Measurements from ENCODE around the gene GPR15.
"Not testable (repeated sequence)": the region's sequence is repeated elsewhere in the genome, so short reads cannot be mapped to it uniquely, and the experiment has no call there.

The GPR15 gene

GRCh38 chr3:98556164-98557130, 24.7 kb downstream of the GPR15 start:
- Histone ChIP-seq H3K27me3 (ENCODE audit: control insufficient read depth in 2 of 2, insufficient read depth in 2 of 2, low read length in 2 of 2) (no peaks in the 10 kb centered on the region), H3K9ac (ENCODE audit: low read depth in 1 of 2, low read length in 2 of 2) (peak overlapping the region in 1 of 2 donors; percentile 53), H3K9me3 (ENCODE audit: control insufficient read depth in 2 of 2, low read length in 2 of 2) (no peaks in the 10 kb centered on the region), H3K4me1 (ENCODE audit: control insufficient read depth in 2 of 2, insufficient read depth in 2 of 2, low read length in 2 of 2) (peaks cover 0 to 3% of the 10 kb centered on the region in 2 donors), H3K36me3 (ENCODE audit: control insufficient read depth in 2 of 2, insufficient read depth in 2 of 2, low read length in 2 of 2) (no peaks in the 10 kb centered on the region), H3K4me3 (ENCODE audit: low read length in 2 of 2) (peak overlapping the region in 1 of 2 donors; percentile 3), H3K27ac (ENCODE audit: low read depth in 2 of 2, low read length in 2 of 2) (peak overlapping the region; percentile 59 to 78)

GRCh38 chr3:98557324-98558010, 25.7 kb downstream of the GPR15 start:
- Histone ChIP-seq H3K36me3 (ENCODE audit: control insufficient read depth in 2 of 2, insufficient read depth in 2 of 2, low read length in 2 of 2) (no peaks in the 10 kb centered on the region), H3K4me3 (ENCODE audit: low read length in 2 of 2) (no peak overlapping the region), H3K9ac (ENCODE audit: low read depth in 1 of 2, low read length in 2 of 2) (no peak overlapping the region), H3K27ac (ENCODE audit: low read depth in 2 of 2, low read length in 2 of 2) (peak overlapping the region; percentile 59 to 78), H3K27me3 (ENCODE audit: control insufficient read depth in 2 of 2, insufficient read depth in 2 of 2, low read length in 2 of 2) (no peaks in the 10 kb centered on the region), H3K4me1 (ENCODE audit: control insufficient read depth in 2 of 2, insufficient read depth in 2 of 2, low read length in 2 of 2) (no peaks in the 10 kb centered on the region), H3K9me3 (ENCODE audit: control insufficient read depth in 2 of 2, low read length in 2 of 2) (no peaks in the 10 kb centered on the region)

- peak overlapping the region in 1 of 2 donors; percentile 78 for H3K27ac ChIP-seq (ENCODE audit: low read depth in 2 of 2, low read length in 2 of 2)
- no peaks in the 10 kb centered on the region for H3K4me1 ChIP-seq (ENCODE audit: control insufficient read depth in 2 of 2, insufficient read depth in 2 of 2, low read length in 2 of 2)
- H3K27me3 ChIP-seq (ENCODE audit: control insufficient read depth in 2 of 2, insufficient read depth in 2 of 2, low read length in 2 of 2), result no peaks in the 10 kb centered on the region
- no peak overlapping the region for H3K4me3 ChIP-seq (ENCODE audit: low read length in 2 of 2)
- no peak overlapping the region for H3K9ac ChIP-seq (ENCODE audit: low read depth in 1 of 2, low read length in 2 of 2)
- H3K36me3 ChIP-seq (ENCODE audit: control insufficient read depth in 2 of 2, insufficient read depth in 2 of 2, low read length in 2 of 2), result no peaks in the 10 kb centered on the region
- H3K9me3 ChIP-seq (ENCODE audit: control insufficient read depth in 2 of 2, low read length in 2 of 2), result no peaks in the 10 kb centered on the region
Measured at GRCh38 chr3:98558100-98558827, 26.5 kb downstream of the GPR15 start.

GRCh38 chr3:98559769-98560168, 28.0 kb downstream of the GPR15 start:
- H3K27me3 ChIP-seq (ENCODE audit: control insufficient read depth in 2 of 2, insufficient read depth in 2 of 2, low read length in 2 of 2); H3K36me3 ChIP-seq (ENCODE audit: control insufficient read depth in 2 of 2, insufficient read depth in 2 of 2, low read length in 2 of 2); H3K4me3 ChIP-seq (ENCODE audit: low read length in 2 of 2); H3K4me1 ChIP-seq (ENCODE audit: control insufficient read depth in 2 of 2, insufficient read depth in 2 of 2, low read length in 2 of 2); H3K9me3 ChIP-seq (ENCODE audit: control insufficient read depth in 2 of 2, low read length in 2 of 2); H3K9ac ChIP-seq (ENCODE audit: low read depth in 1 of 2, low read length in 2 of 2); H3K27ac ChIP-seq (ENCODE audit: low read depth in 2 of 2, low read length in 2 of 2): not testable (repeated sequence)

DNA sequence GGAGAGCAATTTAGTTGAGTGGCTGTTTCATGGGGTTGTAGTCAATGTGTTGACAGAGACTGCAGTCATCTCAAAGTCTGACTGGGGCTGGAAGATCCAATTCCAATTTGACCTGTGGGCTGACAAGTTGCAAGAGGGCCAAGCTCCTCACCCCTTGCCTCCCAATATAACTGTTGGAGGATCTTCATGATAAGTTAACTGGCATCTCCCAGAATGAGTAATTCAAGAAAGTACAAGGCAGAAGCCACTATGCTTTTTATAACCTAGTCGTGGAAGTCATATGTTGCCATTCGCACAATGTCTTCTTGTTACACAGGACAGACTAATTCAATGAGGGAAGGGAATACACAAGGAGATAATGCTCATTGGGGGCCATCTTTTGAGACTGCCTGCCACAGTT, 29.1 kb downstream of the GPR15 start:
- no peaks in the 10 kb centered on the region for H3K27me3 ChIP-seq (ENCODE audit: control insufficient read depth in 2 of 2, insufficient read depth in 2 of 2, low read length in 2 of 2)
- H3K9me3 ChIP-seq (ENCODE audit: control insufficient read depth in 2 of 2, low read length in 2 of 2), result no peaks in the 10 kb centered on the region
- no peak overlapping the region for H3K9ac ChIP-seq (ENCODE audit: low read depth in 1 of 2, low read length in 2 of 2)
- no peak overlapping the region for H3K4me3 ChIP-seq (ENCODE audit: low read length in 2 of 2)
- H3K4me1 ChIP-seq (ENCODE audit: control insufficient read depth in 2 of 2, insufficient read depth in 2 of 2, low read length in 2 of 2), result peaks cover 0 to 4% of the 10 kb centered on the region in 2 donors
- no peak overlapping the region for H3K27ac ChIP-seq (ENCODE audit: low read depth in 2 of 2, low read length in 2 of 2)
- no peaks in the 10 kb centered on the region for H3K36me3 ChIP-seq (ENCODE audit: control insufficient read depth in 2 of 2, insufficient read depth in 2 of 2, low read length in 2 of 2)

DNA sequence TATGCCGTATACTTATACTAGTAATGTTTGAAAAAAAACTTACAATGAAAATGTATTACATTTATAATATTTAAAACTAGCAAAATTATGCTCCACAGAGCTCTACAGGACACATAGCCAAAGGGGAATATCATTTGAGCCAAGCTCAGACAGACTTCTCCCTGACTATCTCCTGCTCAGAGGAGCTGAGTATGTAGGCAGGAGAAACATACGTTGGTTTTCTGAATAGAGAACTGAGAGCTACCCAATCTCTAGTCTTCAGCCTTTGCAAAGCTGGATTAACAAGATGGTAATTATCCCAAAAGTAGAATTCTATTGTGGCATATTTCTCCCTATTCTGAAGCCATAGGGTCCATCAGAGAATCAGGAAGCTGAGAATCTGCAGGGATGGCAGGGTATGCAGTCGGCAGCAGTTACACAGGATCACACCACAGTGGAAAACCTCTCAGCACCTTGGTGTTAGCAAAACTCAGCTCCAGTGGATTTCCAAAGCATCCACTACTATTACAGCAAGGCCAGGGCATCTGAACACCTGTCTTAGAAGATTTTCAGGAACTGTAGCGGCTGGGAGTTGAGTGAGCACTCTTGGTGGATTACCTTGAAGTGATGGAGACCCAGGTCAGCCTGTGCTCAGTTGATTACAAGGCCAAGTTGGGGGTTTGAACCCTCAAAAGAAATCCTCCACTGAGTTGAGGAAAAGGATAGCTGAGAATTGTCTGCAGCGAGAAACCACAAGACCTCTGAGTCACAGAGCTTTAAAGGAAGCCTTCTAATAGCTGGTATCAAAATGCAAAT, 30.1 kb downstream of the GPR15 start:
- Histone ChIP-seq H3K9me3 (ENCODE audit: control insufficient read depth in 2 of 2, low read length in 2 of 2) (no peaks in the 10 kb centered on the region), H3K4me3 (ENCODE audit: low read length in 2 of 2) (no peak overlapping the region), H3K27me3 (ENCODE audit: control insufficient read depth in 2 of 2, insufficient read depth in 2 of 2, low read length in 2 of 2) (no peaks in the 10 kb centered on the region), H3K9ac (ENCODE audit: low read depth in 1 of 2, low read length in 2 of 2) (no peak overlapping the region), H3K27ac (ENCODE audit: low read depth in 2 of 2, low read length in 2 of 2) (peak overlapping the region in 1 of 2 donors; percentile 32), H3K4me1 (ENCODE audit: control insufficient read depth in 2 of 2, insufficient read depth in 2 of 2, low read length in 2 of 2) (peaks cover 0 to 4% of the 10 kb centered on the region in 2 donors), H3K36me3 (ENCODE audit: control insufficient read depth in 2 of 2, insufficient read depth in 2 of 2, low read length in 2 of 2) (no peaks in the 10 kb centered on the region)

DNA sequence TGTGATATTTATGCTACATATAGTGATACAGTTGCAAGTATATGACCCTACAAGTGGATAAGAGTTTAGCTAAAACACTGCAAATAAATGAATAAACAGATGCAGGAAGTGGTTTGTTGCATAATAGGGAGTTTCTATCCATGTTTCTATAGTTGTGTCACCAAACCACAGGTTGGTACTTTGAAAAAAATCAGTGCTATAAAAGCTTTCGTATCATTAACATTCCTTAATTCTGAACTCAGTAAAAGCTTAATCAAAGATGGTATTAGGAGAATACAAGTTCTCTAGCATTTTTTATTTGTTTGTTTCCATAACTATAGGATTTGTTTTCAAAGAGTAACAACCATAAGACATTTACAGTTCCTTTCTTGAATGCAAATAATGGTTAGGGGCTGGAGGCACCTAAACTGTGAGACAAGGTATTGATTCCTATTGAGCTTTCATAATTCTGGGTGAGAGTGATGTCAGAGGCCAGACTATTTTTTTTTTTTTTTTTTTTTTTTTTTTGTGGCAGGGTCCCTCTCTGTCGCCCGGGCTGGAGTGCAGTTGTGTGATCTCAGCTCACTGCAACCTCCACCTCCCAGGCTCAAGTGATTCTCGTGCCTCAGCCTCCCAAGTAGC, 32.0 kb downstream of the GPR15 start:
- peak overlapping the region in 1 of 2 donors; percentile 54 for H3K27ac ChIP-seq (ENCODE audit: low read depth in 2 of 2, low read length in 2 of 2)
- no peak overlapping the region for H3K9ac ChIP-seq (ENCODE audit: low read depth in 1 of 2, low read length in 2 of 2)
- H3K4me3 ChIP-seq (ENCODE audit: low read length in 2 of 2), result no peak overlapping the region
- peaks cover 0 to 4% of the 10 kb centered on the region in 2 donors for H3K4me1 ChIP-seq (ENCODE audit: control insufficient read depth in 2 of 2, insufficient read depth in 2 of 2, low read length in 2 of 2)
- no peaks in the 10 kb centered on the region for H3K27me3 ChIP-seq (ENCODE audit: control insufficient read depth in 2 of 2, insufficient read depth in 2 of 2, low read length in 2 of 2)
- H3K9me3 ChIP-seq (ENCODE audit: control insufficient read depth in 2 of 2, low read length in 2 of 2), result no peaks in the 10 kb centered on the region
- no peaks in the 10 kb centered on the region for H3K36me3 ChIP-seq (ENCODE audit: control insufficient read depth in 2 of 2, insufficient read depth in 2 of 2, low read length in 2 of 2)

- no peak overlapping the region for H3K9ac ChIP-seq (ENCODE audit: low read depth in 1 of 2, low read length in 2 of 2)
- H3K36me3 ChIP-seq (ENCODE audit: control insufficient read depth in 2 of 2, insufficient read depth in 2 of 2, low read length in 2 of 2), result no peaks in the 10 kb centered on the region
- H3K27ac ChIP-seq (ENCODE audit: low read depth in 2 of 2, low read length in 2 of 2), result peak overlapping the region in 1 of 2 donors; percentile 54
- peaks cover 0 to 4% of the 10 kb centered on the region in 2 donors for H3K4me1 ChIP-seq (ENCODE audit: control insufficient read depth in 2 of 2, insufficient read depth in 2 of 2, low read length in 2 of 2)
- no peak overlapping the region for H3K4me3 ChIP-seq (ENCODE audit: low read length in 2 of 2)
- no peaks in the 10 kb centered on the region for H3K27me3 ChIP-seq (ENCODE audit: control insufficient read depth in 2 of 2, insufficient read depth in 2 of 2, low read length in 2 of 2)
- no peaks in the 10 kb centered on the region for H3K9me3 ChIP-seq (ENCODE audit: control insufficient read depth in 2 of 2, low read length in 2 of 2)
Measured at GRCh38 chr3:98564282-98565005, 32.7 kb downstream of the GPR15 start.

- peak overlapping the region in 1 of 2 donors; percentile 26 for H3K9ac ChIP-seq (ENCODE audit: low read depth in 1 of 2, low read length in 2 of 2)
- H3K27me3 ChIP-seq (ENCODE audit: control insufficient read depth in 2 of 2, insufficient read depth in 2 of 2, low read length in 2 of 2), result no peaks in the 10 kb centered on the region
- peak overlapping the region; percentile 34 to 42 for H3K27ac ChIP-seq (ENCODE audit: low read depth in 2 of 2, low read length in 2 of 2)
- no peak overlapping the region for H3K4me3 ChIP-seq (ENCODE audit: low read length in 2 of 2)
- H3K36me3 ChIP-seq (ENCODE audit: control insufficient read depth in 2 of 2, insufficient read depth in 2 of 2, low read length in 2 of 2), result no peaks in the 10 kb centered on the region
- H3K9me3 ChIP-seq (ENCODE audit: control insufficient read depth in 2 of 2, low read length in 2 of 2), result no peaks in the 10 kb centered on the region
- H3K4me1 ChIP-seq (ENCODE audit: control insufficient read depth in 2 of 2, insufficient read depth in 2 of 2, low read length in 2 of 2), result peaks cover 0 to 4% of the 10 kb centered on the region in 2 donors
Measured at GRCh38 chr3:98565237-98565643, 33.5 kb downstream of the GPR15 start.
